K562 (cell line): ENCODE measurements around the gene NFATC1.

Experiments
- BRF1 ChIP-seq: IDR thresholded peaks from 3 replicates; pipeline ENCODE4 v1.6.1; 2011; ENCODE audit warnings: borderline replicate concordance, mild to moderate bottlenecking; ENCODE audit not compliant: insufficient read length; ENCODE audit errors: extremely low read depth
- CBX2 ChIP-seq: fragments of 200-600 bp; sonication (generic); IDR thresholded peaks from one replicate; pipeline ENCODE4 v1.6.1; 2012; ENCODE audit warnings: mild to moderate bottlenecking, low read length, inconsistent platforms; ENCODE audit not compliant: insufficient read depth, poor library complexity, severe bottlenecking
- CTCF ChIP-seq, 3 experiments: IDR thresholded peaks in 2 of 3; conservative IDR thresholded peaks in 1 of 3; 2 replicates each; pipeline ENCODE4 v1.5.1; 2011 to 2012; ENCODE audit warnings: low read length in 3 of 3, mild to moderate bottlenecking in 3 of 3, control low read depth in 2 of 3, improper control_type of control experiment in 1 of 3, inconsistent platforms in 1 of 3, low read depth in 1 of 3, mixed read lengths in 1 of 3, moderate library complexity in 1 of 3; ENCODE audit not compliant: insufficient read depth in 2 of 3
- EP300 ChIP-seq: IDR thresholded peaks from 2 replicates; pipeline ENCODE4 v1.6.1; 2012; ENCODE audit warnings: low read length, improper control_type of control experiment
- EZH2 ChIP-seq: IDR thresholded peaks from 2 replicates; pipeline ENCODE4 v1.6.1; 2012; ENCODE audit warnings: low read depth, mild to moderate bottlenecking, inconsistent platforms, low read length, borderline replicate concordance
- JUN ChIP-seq, 2 experiments: sonication (generic) in 1 of 2; formaldehyde crosslinking in 1 of 2; IDR thresholded peaks; 2 replicates each; pipeline versions ENCODE4 v1.6.1 to v1.8.0; 2012 to 2022; ENCODE audit warnings: borderline replicate concordance in 2 of 2, mild to moderate bottlenecking in 2 of 2, improper control_type of control experiment in 1 of 2, low read depth in 1 of 2, low read length in 1 of 2, missing genetic modification reagents in 1 of 2
- NRF1 ChIP-seq, 2 experiments: fragments of 450-650 bp; IDR thresholded peaks in 1 of 2; conservative IDR thresholded peaks in 1 of 2; 2 replicates each; pipeline ENCODE4 v1.6.1; 2014; ENCODE audit warnings: mild to moderate bottlenecking in 2 of 2
- ZBTB33 ChIP-seq: sonication (generic); formaldehyde crosslinking; IDR thresholded peaks from 2 replicates; pipeline ENCODE4 v1.8.1; 2023; ENCODE audit warnings: mild to moderate bottlenecking, missing genetic modification reagents
- ZFP36 ChIP-seq: fragments of 150-350 bp; IDR thresholded peaks from 2 replicates; pipeline ENCODE4 v1.6.1; 2018; ENCODE audit warnings: low read length, low read depth; ENCODE audit not compliant: partially characterized antibody
- ZNF311 ChIP-seq: fragments of 250-450 bp; sonication (Bioruptor Pico); IDR thresholded peaks from 2 replicates; pipeline ENCODE4 v1.4.0; 2020; ENCODE audit warnings: mild to moderate bottlenecking, moderate library complexity
- ZNF449 ChIP-seq: fragments of 250-450 bp; sonication (Bioruptor Pico); IDR thresholded peaks from 2 replicates; pipeline ENCODE4 v1.8.0; 2022; ENCODE audit warnings: moderate library complexity, mild to moderate bottlenecking, inconsistent platforms
- TF ChIP-seq, protein P1 (sequence below), 2 experiments: fragments of 450-650 bp; IDR thresholded peaks; 2 replicates each; pipeline ENCODE4 v1.6.1; 2018; ENCODE audit warnings: mild to moderate bottlenecking in 2 of 2, low read depth in 1 of 2; ENCODE audit not compliant: partially characterized antibody in 2 of 2

- TF ChIP-seq ZNF449 (CRISPR knock-in tag): no peak
- TF ChIP-seq EP300: no peak
- TF ChIP-seq NRF1 (conservative IDR thresholded peaks at IDR 0.05 in 1 of 2, IDR thresholded peaks at IDR 0.05 in 1 of 2): no peak
- no peak for TF ChIP-seq JUN (IDR thresholded peaks at IDR 0.05; ENCODE audit: borderline replicate concordance, low read depth, low read length)
- TF ChIP-seq JUN (CRISPR knock-in tag; IDR thresholded peaks at IDR 0.05; ENCODE audit: borderline replicate concordance): no peak
- no peak for TF ChIP-seq ZBTB33
- no peak for TF ChIP-seq CBX2
- no peak for TF ChIP-seq BRF1
- no peak for TF ChIP-seq CTCF (IDR thresholded peaks at IDR 0.05 in 2 of 3, conservative IDR thresholded peaks at IDR 0.05 in 1 of 3; ENCODE audit: insufficient read depth in 2 of 3, low read depth in 1 of 3, low read length in 3 of 3)
- no peak for TF ChIP-seq ZNF311 (CRISPR knock-in tag)
- TF ChIP-seq, protein P1, sequence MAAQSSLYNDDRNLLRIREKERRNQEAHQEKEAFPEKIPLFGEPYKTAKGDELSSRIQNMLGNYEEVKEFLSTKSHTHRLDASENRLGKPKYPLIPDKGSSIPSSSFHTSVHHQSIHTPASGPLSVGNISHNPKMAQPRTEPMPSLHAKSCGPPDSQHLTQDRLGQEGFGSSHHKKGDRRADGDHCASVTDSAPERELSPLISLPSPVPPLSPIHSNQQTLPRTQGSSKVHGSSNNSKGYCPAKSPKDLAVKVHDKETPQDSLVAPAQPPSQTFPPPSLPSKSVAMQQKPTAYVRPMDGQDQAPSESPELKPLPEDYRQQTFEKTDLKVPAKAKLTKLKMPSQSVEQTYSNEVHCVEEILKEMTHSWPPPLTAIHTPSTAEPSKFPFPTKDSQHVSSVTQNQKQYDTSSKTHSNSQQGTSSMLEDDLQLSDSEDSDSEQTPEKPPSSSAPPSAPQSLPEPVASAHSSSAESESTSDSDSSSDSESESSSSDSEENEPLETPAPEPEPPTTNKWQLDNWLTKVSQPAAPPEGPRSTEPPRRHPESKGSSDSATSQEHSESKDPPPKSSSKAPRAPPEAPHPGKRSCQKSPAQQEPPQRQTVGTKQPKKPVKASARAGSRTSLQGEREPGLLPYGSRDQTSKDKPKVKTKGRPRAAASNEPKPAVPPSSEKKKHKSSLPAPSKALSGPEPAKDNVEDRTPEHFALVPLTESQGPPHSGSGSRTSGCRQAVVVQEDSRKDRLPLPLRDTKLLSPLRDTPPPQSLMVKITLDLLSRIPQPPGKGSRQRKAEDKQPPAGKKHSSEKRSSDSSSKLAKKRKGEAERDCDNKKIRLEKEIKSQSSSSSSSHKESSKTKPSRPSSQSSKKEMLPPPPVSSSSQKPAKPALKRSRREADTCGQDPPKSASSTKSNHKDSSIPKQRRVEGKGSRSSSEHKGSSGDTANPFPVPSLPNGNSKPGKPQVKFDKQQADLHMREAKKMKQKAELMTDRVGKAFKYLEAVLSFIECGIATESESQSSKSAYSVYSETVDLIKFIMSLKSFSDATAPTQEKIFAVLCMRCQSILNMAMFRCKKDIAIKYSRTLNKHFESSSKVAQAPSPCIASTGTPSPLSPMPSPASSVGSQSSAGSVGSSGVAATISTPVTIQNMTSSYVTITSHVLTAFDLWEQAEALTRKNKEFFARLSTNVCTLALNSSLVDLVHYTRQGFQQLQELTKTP (IDR thresholded peaks at IDR 0.05; ENCODE audit: low read depth in 1 of 2, partially characterized antibody in 2 of 2): no peak
- TF ChIP-seq EZH2: no peak
- no peak for TF ChIP-seq ZFP36
Measured at GRCh38 chr18:79523206-79523735, 127.5 kb downstream of the NFATC1 start.
